ENCODE results near the gene LOXL1. TPM values are rescaled to one million over a fixed set of nuclear protein-coding genes. Genes with fewer than 3 reads are reported as not detected.
"Not testable (repeated sequence)": the region's sequence is repeated elsewhere in the genome, so short reads cannot be mapped to it uniquely, and the experiment has no call there.

LOXL1 gene
- total and polyA plus RNA-seq, 2 of the 4 experiments (the other 2 are of a cell fraction) = 148 to 332 TPM

- H3K9ac ChIP-seq (ENCODE audit: low read depth, low read length) = no peak overlapping the region
- POLR2A ChIA-PET (ENCODE audit: unreplicated experiment) = no interaction called here
- no peaks in the 10 kb centered on the region for H3K27me3 ChIP-seq (ENCODE audit: control insufficient read depth, insufficient read depth, low read length)
- no peak overlapping the region for H3K4me3 ChIP-seq (ENCODE audit: insufficient read depth, low read depth, low read length)
- no peak overlapping the region; the same call in 1 of the 2 replicates for H4K91ac ChIP-seq (ENCODE audit: insufficient read depth, low read depth, low read length)
- H2AFZ ChIP-seq (replicated peaks; ENCODE audit: low read length, poor library complexity) = no peak overlapping the region
- H3K4me2 ChIP-seq (ENCODE audit: low read depth, low read length) = no peak overlapping the region
- no peak overlapping the region for H2AK9ac ChIP-seq (replicated peaks; ENCODE audit: low read depth, low read length, poor library complexity)
- ATAC-seq (ENCODE audit: low read depth) = no peak
- no peak overlapping the region for H2BK120ac ChIP-seq (ENCODE audit: low read depth, low read length)
- TF ChIP-seq MAFK (IDR thresholded peaks at IDR 0.05; ENCODE audit: low read depth, low read length) = no peak
- no peak overlapping the region for H4K5ac ChIP-seq (ENCODE audit: low read depth, low read length)
- peaks cover 19% of the 10 kb centered on the region for H3K4me1 ChIP-seq (ENCODE audit: control insufficient read depth, insufficient read depth, low read length)
- H3K79me1 ChIP-seq (ENCODE audit: low read depth in 1 of 2, low read length in 2 of 2) = no peaks in the 10 kb centered on the region
- 0 out of 2 replicates have a peak overlapping the region, but pooled peaks have one; percentile 1 for H2AK5ac ChIP-seq (ENCODE audit: low read depth, low read length)
- in situ Hi-C loops (cut with MboI; ENCODE audit: low sequenced_read_pairs) (no loop called here), intact Hi-C loops (cut with micrococcal nuclease) (no loop called here), dilution Hi-C loops (cut with HindIII; ENCODE audit: low sequenced_read_pairs, unreplicated experiment) (no loop called here)
- no peak overlapping the region for H3K23ac ChIP-seq (ENCODE audit: low read depth, low read length)
- no TSS peak for BruUV-seq (replicated peaks)
- no peaks in the 10 kb centered on the region for H3K36me3 ChIP-seq (ENCODE audit: control insufficient read depth, insufficient read depth, low read length)
- H3K56ac ChIP-seq (ENCODE audit: extremely low read depth, insufficient read depth, low read length) = no peak overlapping the region
- no peak overlapping the region for H3K18ac ChIP-seq (ENCODE audit: low read depth, low read length)
- H3K9me3 ChIP-seq (ENCODE audit: control insufficient read depth, insufficient read depth, low read length) = no peaks in the 10 kb centered on the region
- no peak overlapping the region for H4K8ac ChIP-seq (ENCODE audit: low read depth in 2 of 2, low read length in 2 of 2)
- no peak overlapping the region for H3K4ac ChIP-seq (ENCODE audit: low read depth, low read length)
- H2BK20ac ChIP-seq (ENCODE audit: low read depth, low read length) = 0 out of 2 replicates have a peak overlapping the region, but pooled peaks have one; percentile 5
- H2BK15ac ChIP-seq (ENCODE audit: low read depth, low read length) = no peak overlapping the region
- H2BK5ac ChIP-seq (ENCODE audit: low read depth, low read length, poor library complexity, severe bottlenecking) = no peak overlapping the region
- no peaks in the 10 kb centered on the region for H4K20me1 ChIP-seq (ENCODE audit: insufficient read depth, low read length)
- no CpG with 5 or more reads among the region's 6 CpGs for WGBS, 2 experiments (ENCODE audit: extremely low coverage in 2 of 2, insufficient read length in 1 of 2)
- no peak for DNase-seq
- H3K14ac ChIP-seq (replicated peaks; ENCODE audit: low read depth, low read length) = no peak overlapping the region
- H3K9me1 ChIP-seq (ENCODE audit: insufficient read depth, low read length) = peaks cover 18% of the 10 kb centered on the region
- CTCF ChIA-PET = interaction anchor here (1.0 to 1.3 kb wide), 2 partner anchors 13 to 24 kb away, joined by 4 to 5 read pairs; no protein-coding TSS in a partner anchor
- H3K27ac ChIP-seq (ENCODE audit: insufficient read depth, low read length) = no peak overlapping the region
These were observed 33.5 kb downstream of the LOXL1 start for GRCh38 chr15:73959801-73960200.

GRCh38 chr15:73960472-73961070, 34.3 kb downstream of the LOXL1 start:
- H3K9ac ChIP-seq (ENCODE audit: low read depth, low read length); H3K56ac ChIP-seq (ENCODE audit: extremely low read depth, insufficient read depth, low read length); H4K20me1 ChIP-seq (ENCODE audit: insufficient read depth, low read length); H2AK9ac ChIP-seq (replicated peaks; ENCODE audit: low read depth, low read length, poor library complexity); H2BK15ac ChIP-seq (ENCODE audit: low read depth, low read length); H2BK20ac ChIP-seq (ENCODE audit: low read depth, low read length); H4K5ac ChIP-seq (ENCODE audit: low read depth, low read length); in situ Hi-C loops (cut with MboI; ENCODE audit: low sequenced_read_pairs); intact Hi-C loops (cut with micrococcal nuclease); DNase-seq; POLR2A ChIA-PET (ENCODE audit: unreplicated experiment); H3K27me3 ChIP-seq (ENCODE audit: control insufficient read depth, insufficient read depth, low read length); H3K4me3 ChIP-seq (ENCODE audit: insufficient read depth, low read depth, low read length); H2AK5ac ChIP-seq (ENCODE audit: low read depth, low read length); H3K79me1 ChIP-seq (ENCODE audit: low read depth in 1 of 2, low read length in 2 of 2); H4K8ac ChIP-seq (ENCODE audit: low read depth in 2 of 2, low read length in 2 of 2); H3K27ac ChIP-seq (ENCODE audit: insufficient read depth, low read length); H3K23ac ChIP-seq (ENCODE audit: low read depth, low read length); ATAC-seq (ENCODE audit: low read depth); H3K9me3 ChIP-seq (ENCODE audit: control insufficient read depth, insufficient read depth, low read length); H2BK120ac ChIP-seq (ENCODE audit: low read depth, low read length); BruUV-seq (replicated peaks); H2AFZ ChIP-seq (replicated peaks; ENCODE audit: low read length, poor library complexity); dilution Hi-C loops (cut with HindIII; ENCODE audit: low sequenced_read_pairs, unreplicated experiment); H3K18ac ChIP-seq (ENCODE audit: low read depth, low read length); H3K4me2 ChIP-seq (ENCODE audit: low read depth, low read length); H3K4ac ChIP-seq (ENCODE audit: low read depth, low read length); H2BK5ac ChIP-seq (ENCODE audit: low read depth, low read length, poor library complexity, severe bottlenecking); H3K14ac ChIP-seq (replicated peaks; ENCODE audit: low read depth, low read length); H3K36me3 ChIP-seq (ENCODE audit: control insufficient read depth, insufficient read depth, low read length); H4K91ac ChIP-seq (ENCODE audit: insufficient read depth, low read depth, low read length): not testable (repeated sequence)
- 78% methylated on average over 2 of the region's 7 CpGs; no CpG with 5 or more reads in 1 of the 2 experiments for WGBS, 2 experiments (ENCODE audit: extremely low coverage in 2 of 2, insufficient read length in 1 of 2)
- Histone ChIP-seq H3K9me1 (ENCODE audit: insufficient read depth, low read length) (peaks cover 20% of the 10 kb centered on the region), H3K4me1 (ENCODE audit: control insufficient read depth, insufficient read depth, low read length) (peaks cover 23% of the 10 kb centered on the region)
- CTCF ChIA-PET = interaction anchor here (1.3 kb wide), 1 partner anchor 25 kb away, joined by 5 read pairs; no protein-coding TSS in a partner anchor
